ENCODE results near the gene CNOT3. TPM values are rescaled to one million over a fixed set of nuclear protein-coding genes. Genes with fewer than 3 reads are reported as not detected.

CNOT3 gene
- total and polyA plus RNA-seq, 9 of the 15 experiments (the other 6 are each of a cell fraction or from before 2014, with no cell fraction given), result 0.27 to 60.4 (median 9.9) TPM

DNA sequence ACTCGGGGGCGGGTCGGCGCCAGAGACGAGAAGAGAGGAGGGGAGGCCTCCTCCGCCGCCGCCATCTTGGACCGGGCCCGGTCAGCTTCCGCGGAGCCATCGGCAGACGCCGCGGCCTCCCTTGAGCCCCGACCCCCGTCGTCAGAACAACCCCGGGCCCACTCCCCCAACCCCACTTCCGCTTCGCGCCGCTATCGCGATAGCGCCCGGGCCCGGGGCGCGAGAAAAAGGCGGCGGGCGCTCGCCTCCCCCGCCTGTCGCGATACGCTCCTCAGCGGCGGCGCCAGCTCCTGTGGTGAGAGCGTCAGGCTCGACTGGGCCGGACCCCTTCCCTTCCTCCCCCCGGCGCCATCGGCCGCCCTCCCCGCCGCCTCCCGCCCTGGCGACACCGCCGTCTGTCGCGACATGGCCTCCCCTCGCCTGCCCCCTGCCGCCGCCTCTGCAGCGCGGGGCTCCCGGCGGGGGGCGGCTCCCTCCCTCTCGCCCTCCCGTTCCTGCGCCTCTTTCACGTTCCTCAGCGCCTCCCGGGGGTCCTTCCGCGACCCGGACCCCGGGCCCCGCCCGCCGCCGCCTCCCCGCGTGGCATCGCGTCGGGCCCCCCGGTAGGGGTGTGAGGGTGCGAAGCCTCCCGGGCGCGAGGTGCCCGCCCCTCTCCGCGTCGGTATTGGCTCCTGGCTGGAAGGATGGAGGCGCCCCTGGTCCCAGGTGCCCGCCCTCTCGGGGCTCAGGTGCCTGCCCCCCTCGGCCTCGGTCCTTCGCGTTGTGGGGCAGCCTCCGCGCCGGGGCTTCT, at the start of gene CNOT3 (continued):
- TF ChIP-seq PHF20 (IDR thresholded peaks at IDR 0.05; ENCODE audit: partially characterized antibody) (peak; percentile 42), TCF7L2 (IDR thresholded peaks at IDR 0.05; ENCODE audit: low read depth, low read length) (no peak), PRMT5 (CRISPR knock-in tag; IDR thresholded peaks at IDR 0.05) (no peak), ETV5 (CRISPR knock-in tag; IDR thresholded peaks at IDR 0.05; ENCODE audit: low read depth) (no peak), MYBL2 (IDR thresholded peaks at IDR 0.05; ENCODE audit: low read depth) (no peak), MYBL2 (CRISPR knock-in tag; IDR thresholded peaks at IDR 0.05; ENCODE audit: borderline replicate concordance) (peak; percentile 47; the same call in 1 of the 2 replicates), NR3C1 (CRISPR knock-in tag; IDR thresholded peaks at IDR 0.05) (0 out of 2 replicates have a peak, but pooled peaks have one; percentile 41), ZNF695 (CRISPR knock-in tag; IDR thresholded peaks at IDR 0.05) (no peak), ELF2 (CRISPR knock-in tag; IDR thresholded peaks at IDR 0.05) (no peak), GABPB2 (CRISPR knock-in tag; conservative IDR thresholded peaks at IDR 0.05) (no peak), HLTF (IDR thresholded peaks at IDR 0.05) (0 out of 2 replicates have a peak, but pooled peaks have one; percentile 29)
- TF ChIP-seq, protein P1, sequence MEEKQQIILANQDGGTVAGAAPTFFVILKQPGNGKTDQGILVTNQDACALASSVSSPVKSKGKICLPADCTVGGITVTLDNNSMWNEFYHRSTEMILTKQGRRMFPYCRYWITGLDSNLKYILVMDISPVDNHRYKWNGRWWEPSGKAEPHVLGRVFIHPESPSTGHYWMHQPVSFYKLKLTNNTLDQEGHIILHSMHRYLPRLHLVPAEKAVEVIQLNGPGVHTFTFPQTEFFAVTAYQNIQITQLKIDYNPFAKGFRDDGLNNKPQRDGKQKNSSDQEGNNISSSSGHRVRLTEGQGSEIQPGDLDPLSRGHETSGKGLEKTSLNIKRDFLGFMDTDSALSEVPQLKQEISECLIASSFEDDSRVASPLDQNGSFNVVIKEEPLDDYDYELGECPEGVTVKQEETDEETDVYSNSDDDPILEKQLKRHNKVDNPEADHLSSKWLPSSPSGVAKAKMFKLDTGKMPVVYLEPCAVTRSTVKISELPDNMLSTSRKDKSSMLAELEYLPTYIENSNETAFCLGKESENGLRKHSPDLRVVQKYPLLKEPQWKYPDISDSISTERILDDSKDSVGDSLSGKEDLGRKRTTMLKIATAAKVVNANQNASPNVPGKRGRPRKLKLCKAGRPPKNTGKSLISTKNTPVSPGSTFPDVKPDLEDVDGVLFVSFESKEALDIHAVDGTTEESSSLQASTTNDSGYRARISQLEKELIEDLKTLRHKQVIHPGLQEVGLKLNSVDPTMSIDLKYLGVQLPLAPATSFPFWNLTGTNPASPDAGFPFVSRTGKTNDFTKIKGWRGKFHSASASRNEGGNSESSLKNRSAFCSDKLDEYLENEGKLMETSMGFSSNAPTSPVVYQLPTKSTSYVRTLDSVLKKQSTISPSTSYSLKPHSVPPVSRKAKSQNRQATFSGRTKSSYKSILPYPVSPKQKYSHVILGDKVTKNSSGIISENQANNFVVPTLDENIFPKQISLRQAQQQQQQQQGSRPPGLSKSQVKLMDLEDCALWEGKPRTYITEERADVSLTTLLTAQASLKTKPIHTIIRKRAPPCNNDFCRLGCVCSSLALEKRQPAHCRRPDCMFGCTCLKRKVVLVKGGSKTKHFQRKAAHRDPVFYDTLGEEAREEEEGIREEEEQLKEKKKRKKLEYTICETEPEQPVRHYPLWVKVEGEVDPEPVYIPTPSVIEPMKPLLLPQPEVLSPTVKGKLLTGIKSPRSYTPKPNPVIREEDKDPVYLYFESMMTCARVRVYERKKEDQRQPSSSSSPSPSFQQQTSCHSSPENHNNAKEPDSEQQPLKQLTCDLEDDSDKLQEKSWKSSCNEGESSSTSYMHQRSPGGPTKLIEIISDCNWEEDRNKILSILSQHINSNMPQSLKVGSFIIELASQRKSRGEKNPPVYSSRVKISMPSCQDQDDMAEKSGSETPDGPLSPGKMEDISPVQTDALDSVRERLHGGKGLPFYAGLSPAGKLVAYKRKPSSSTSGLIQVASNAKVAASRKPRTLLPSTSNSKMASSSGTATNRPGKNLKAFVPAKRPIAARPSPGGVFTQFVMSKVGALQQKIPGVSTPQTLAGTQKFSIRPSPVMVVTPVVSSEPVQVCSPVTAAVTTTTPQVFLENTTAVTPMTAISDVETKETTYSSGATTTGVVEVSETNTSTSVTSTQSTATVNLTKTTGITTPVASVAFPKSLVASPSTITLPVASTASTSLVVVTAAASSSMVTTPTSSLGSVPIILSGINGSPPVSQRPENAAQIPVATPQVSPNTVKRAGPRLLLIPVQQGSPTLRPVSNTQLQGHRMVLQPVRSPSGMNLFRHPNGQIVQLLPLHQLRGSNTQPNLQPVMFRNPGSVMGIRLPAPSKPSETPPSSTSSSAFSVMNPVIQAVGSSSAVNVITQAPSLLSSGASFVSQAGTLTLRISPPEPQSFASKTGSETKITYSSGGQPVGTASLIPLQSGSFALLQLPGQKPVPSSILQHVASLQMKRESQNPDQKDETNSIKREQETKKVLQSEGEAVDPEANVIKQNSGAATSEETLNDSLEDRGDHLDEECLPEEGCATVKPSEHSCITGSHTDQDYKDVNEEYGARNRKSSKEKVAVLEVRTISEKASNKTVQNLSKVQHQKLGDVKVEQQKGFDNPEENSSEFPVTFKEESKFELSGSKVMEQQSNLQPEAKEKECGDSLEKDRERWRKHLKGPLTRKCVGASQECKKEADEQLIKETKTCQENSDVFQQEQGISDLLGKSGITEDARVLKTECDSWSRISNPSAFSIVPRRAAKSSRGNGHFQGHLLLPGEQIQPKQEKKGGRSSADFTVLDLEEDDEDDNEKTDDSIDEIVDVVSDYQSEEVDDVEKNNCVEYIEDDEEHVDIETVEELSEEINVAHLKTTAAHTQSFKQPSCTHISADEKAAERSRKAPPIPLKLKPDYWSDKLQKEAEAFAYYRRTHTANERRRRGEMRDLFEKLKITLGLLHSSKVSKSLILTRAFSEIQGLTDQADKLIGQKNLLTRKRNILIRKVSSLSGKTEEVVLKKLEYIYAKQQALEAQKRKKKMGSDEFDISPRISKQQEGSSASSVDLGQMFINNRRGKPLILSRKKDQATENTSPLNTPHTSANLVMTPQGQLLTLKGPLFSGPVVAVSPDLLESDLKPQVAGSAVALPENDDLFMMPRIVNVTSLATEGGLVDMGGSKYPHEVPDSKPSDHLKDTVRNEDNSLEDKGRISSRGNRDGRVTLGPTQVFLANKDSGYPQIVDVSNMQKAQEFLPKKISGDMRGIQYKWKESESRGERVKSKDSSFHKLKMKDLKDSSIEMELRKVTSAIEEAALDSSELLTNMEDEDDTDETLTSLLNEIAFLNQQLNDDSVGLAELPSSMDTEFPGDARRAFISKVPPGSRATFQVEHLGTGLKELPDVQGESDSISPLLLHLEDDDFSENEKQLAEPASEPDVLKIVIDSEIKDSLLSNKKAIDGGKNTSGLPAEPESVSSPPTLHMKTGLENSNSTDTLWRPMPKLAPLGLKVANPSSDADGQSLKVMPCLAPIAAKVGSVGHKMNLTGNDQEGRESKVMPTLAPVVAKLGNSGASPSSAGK (IDR thresholded peaks at IDR 0.05), result no peak
- TF ChIP-seq, protein P2, sequence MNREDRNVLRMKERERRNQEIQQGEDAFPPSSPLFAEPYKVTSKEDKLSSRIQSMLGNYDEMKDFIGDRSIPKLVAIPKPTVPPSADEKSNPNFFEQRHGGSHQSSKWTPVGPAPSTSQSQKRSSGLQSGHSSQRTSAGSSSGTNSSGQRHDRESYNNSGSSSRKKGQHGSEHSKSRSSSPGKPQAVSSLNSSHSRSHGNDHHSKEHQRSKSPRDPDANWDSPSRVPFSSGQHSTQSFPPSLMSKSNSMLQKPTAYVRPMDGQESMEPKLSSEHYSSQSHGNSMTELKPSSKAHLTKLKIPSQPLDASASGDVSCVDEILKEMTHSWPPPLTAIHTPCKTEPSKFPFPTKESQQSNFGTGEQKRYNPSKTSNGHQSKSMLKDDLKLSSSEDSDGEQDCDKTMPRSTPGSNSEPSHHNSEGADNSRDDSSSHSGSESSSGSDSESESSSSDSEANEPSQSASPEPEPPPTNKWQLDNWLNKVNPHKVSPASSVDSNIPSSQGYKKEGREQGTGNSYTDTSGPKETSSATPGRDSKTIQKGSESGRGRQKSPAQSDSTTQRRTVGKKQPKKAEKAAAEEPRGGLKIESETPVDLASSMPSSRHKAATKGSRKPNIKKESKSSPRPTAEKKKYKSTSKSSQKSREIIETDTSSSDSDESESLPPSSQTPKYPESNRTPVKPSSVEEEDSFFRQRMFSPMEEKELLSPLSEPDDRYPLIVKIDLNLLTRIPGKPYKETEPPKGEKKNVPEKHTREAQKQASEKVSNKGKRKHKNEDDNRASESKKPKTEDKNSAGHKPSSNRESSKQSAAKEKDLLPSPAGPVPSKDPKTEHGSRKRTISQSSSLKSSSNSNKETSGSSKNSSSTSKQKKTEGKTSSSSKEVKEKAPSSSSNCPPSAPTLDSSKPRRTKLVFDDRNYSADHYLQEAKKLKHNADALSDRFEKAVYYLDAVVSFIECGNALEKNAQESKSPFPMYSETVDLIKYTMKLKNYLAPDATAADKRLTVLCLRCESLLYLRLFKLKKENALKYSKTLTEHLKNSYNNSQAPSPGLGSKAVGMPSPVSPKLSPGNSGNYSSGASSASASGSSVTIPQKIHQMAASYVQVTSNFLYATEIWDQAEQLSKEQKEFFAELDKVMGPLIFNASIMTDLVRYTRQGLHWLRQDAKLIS (CRISPR knock-in tag; IDR thresholded peaks at IDR 0.05), result 0 out of 2 replicates have a peak, but pooled peaks have one; percentile 68

All from K562 (cell line).